ENCODE data around the gene RPRD1B.

DNA sequence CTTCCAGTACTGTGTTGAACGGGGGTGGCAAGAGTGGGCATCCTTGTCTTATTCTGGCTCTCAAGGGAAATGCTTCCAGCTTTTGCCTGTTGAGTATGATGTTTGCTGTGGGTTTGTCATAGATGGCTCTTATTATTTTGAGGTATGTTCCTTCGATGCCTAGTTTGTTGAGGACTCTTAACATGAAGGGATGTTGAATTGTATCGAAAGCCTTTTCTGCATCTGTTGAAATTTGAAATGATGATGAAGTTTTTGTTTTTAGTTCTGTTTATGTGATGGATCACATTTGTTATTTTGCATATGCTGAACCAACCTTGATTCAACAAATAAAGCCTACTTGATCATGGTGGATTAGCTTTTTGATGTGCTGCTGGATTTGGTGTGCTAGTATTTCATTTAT, 48.0 kb downstream of the RPRD1B start:
- TF ChIP-seq EZH2 (optimal IDR thresholded peaks at IDR 0.05; ENCODE audit: low read depth, low read length): no peak
- TF ChIP-seq, protein P1, sequence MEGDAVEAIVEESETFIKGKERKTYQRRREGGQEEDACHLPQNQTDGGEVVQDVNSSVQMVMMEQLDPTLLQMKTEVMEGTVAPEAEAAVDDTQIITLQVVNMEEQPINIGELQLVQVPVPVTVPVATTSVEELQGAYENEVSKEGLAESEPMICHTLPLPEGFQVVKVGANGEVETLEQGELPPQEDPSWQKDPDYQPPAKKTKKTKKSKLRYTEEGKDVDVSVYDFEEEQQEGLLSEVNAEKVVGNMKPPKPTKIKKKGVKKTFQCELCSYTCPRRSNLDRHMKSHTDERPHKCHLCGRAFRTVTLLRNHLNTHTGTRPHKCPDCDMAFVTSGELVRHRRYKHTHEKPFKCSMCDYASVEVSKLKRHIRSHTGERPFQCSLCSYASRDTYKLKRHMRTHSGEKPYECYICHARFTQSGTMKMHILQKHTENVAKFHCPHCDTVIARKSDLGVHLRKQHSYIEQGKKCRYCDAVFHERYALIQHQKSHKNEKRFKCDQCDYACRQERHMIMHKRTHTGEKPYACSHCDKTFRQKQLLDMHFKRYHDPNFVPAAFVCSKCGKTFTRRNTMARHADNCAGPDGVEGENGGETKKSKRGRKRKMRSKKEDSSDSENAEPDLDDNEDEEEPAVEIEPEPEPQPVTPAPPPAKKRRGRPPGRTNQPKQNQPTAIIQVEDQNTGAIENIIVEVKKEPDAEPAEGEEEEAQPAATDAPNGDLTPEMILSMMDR (IDR thresholded peaks at IDR 0.05; ENCODE audit: low read length): no peak
- no peak for TF ChIP-seq EZH2phosphoT487 (IDR thresholded peaks at IDR 0.05; ENCODE audit: low read length)
